ENCODE data around the gene TASP1. TPM values are rescaled to one million over a fixed set of nuclear protein-coding genes. Genes with fewer than 3 reads are reported as not detected.
A peak's percentile ranks its signal among the peaks of the same experiment; 100 is the strongest.

TASP1 gene
- total RNA-seq, 4 donors from 2014 or later = 11.6 to 15.7 (median 13.0) TPM

- intact Hi-C loops (cut with DNase I) = loop anchor here (10.0 kb wide), 1 partner anchor 159 kb away; no protein-coding TSS in a partner anchor
- Histone ChIP-seq H3K4me1 (peaks cover 11 to 48% (median 26%) of the 10 kb centered on the region in 4 donors), H3K27ac (replicated peaks in 1 of 4) (peak overlapping the region in 3 of 4 donors; percentile 18 to 54 (median 27)), H3K4me3 (no peak overlapping the region), H3K36me3 (no peaks in the 10 kb centered on the region), H3K9me3 (peaks cover 0 to 8% (median 0%) of the 10 kb centered on the region in 4 donors), H3K27me3 (no peaks in the 10 kb centered on the region)
- no peak for DNase-seq (ENCODE audit: extremely low spot score)
- TF ChIP-seq POLR2A (IDR thresholded peaks at IDR 0.05; ENCODE audit: low read depth) (no peak), POLR2AphosphoS5 (IDR thresholded peaks at IDR 0.05) (no peak), EP300 (IDR thresholded peaks at IDR 0.05) (no peak)
- TF ChIP-seq, protein P1, sequence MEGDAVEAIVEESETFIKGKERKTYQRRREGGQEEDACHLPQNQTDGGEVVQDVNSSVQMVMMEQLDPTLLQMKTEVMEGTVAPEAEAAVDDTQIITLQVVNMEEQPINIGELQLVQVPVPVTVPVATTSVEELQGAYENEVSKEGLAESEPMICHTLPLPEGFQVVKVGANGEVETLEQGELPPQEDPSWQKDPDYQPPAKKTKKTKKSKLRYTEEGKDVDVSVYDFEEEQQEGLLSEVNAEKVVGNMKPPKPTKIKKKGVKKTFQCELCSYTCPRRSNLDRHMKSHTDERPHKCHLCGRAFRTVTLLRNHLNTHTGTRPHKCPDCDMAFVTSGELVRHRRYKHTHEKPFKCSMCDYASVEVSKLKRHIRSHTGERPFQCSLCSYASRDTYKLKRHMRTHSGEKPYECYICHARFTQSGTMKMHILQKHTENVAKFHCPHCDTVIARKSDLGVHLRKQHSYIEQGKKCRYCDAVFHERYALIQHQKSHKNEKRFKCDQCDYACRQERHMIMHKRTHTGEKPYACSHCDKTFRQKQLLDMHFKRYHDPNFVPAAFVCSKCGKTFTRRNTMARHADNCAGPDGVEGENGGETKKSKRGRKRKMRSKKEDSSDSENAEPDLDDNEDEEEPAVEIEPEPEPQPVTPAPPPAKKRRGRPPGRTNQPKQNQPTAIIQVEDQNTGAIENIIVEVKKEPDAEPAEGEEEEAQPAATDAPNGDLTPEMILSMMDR (IDR thresholded peaks at IDR 0.05) = no peak
Measured at GRCh38 chr20:13494019-13494418, 144.7 kb downstream of the TASP1 start.

- Histone ChIP-seq H3K27ac (replicated peaks in 1 of 4) (peak overlapping the region in 2 of 4 donors; percentile 27 to 54), H3K36me3 (no peaks in the 10 kb centered on the region), H3K9me3 (peaks cover 0 to 8% (median 0%) of the 10 kb centered on the region in 4 donors), H3K4me1 (peaks cover 11 to 48% (median 26%) of the 10 kb centered on the region in 4 donors), H3K27me3 (no peaks in the 10 kb centered on the region), H3K4me3 (no peak overlapping the region)
- WGBS = 76% methylated on average over 2 of the region's 2 CpGs
- TF ChIP-seq POLR2A (IDR thresholded peaks at IDR 0.05; ENCODE audit: low read depth) (no peak), POLR2AphosphoS5 (IDR thresholded peaks at IDR 0.05) (no peak), EP300 (IDR thresholded peaks at IDR 0.05) (no peak)
- TF ChIP-seq, protein P1 (IDR thresholded peaks at IDR 0.05) = no peak
- intact Hi-C loops (cut with DNase I) = loop anchor here (10.0 kb wide), 1 partner anchor 158 kb away; no protein-coding TSS in a partner anchor
- no peak for DNase-seq (ENCODE audit: extremely low spot score)
Measured at GRCh38 chr20:13493143-13493542, 145.6 kb downstream of the TASP1 start.

GRCh38 chr20:13492001-13492481 lies 146.7 kb downstream of the TASP1 start:
- no peak for DNase-seq (ENCODE audit: extremely low spot score)
- no peaks in the 10 kb centered on the region for H3K36me3 ChIP-seq
- 18% methylated on average over 3 of the region's 3 CpGs for WGBS

DNA sequence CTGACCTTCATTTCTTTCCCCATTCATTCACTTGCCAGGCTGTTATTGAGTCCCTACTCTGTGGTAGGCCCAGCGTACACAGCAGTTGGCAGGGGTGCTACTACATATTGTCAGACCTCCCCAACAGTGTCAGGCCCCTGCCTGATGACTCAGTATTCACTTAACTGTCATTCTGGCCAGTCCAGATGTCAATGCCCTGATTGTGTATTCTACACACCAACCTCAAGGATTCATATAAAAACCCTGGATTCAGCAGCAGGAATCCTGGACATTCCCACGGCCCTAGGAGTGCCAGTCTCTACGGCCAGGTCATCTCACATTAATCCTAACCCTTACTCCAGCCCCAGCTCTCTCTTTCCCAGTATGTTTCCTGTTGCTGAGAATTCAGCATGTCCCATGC lies 151.5 kb downstream of the TASP1 start:
- peaks cover 11 to 22% (median 20%) of the 10 kb centered on the region in 4 donors for H3K4me1 ChIP-seq
- H3K27ac ChIP-seq (replicated peaks in 1 of 4) = no peak overlapping the region
- no peak for DNase-seq (ENCODE audit: extremely low spot score)

More at GRCh38 chr20:13492001-13492481, 146.7 kb downstream of the TASP1 start:
- Histone ChIP-seq H3K4me3 (peak overlapping the region in 2 of 4 donors; percentile 7 to 12), H3K4me1 (peaks cover 11 to 48% (median 26%) of the 10 kb centered on the region in 4 donors), H3K27me3 (no peaks in the 10 kb centered on the region), H3K9me3 (no peaks in the 10 kb centered on the region), H3K27ac (replicated peaks in 1 of 4) (peak overlapping the region; percentile 69 to 77 (median 74))
- TF ChIP-seq POLR2AphosphoS5 (IDR thresholded peaks at IDR 0.05) (peak in 1 of 2 donors; percentile 63), EP300 (IDR thresholded peaks at IDR 0.05) (no peak), POLR2A (IDR thresholded peaks at IDR 0.05; ENCODE audit: low read depth) (no peak)
- TF ChIP-seq, protein P1 (IDR thresholded peaks at IDR 0.05) = peak in 1 of 3 experiments; percentile 43
- intact Hi-C loops (cut with DNase I) = loop anchor here (10.0 kb wide), 1 partner anchor 157 kb away; no protein-coding TSS in a partner anchor

More for the DNA sequence above, 151.5 kb downstream of the TASP1 start:
- Histone ChIP-seq H3K36me3 (peaks cover 0 to 10% (median 3%) of the 10 kb centered on the region in 4 donors), H3K4me3 (no peak overlapping the region), H3K9me3 (no peaks in the 10 kb centered on the region), H3K27me3 (no peaks in the 10 kb centered on the region)
- intact Hi-C loops (cut with DNase I) = no loop called here
- TF ChIP-seq, protein P1 (IDR thresholded peaks at IDR 0.05) = no peak
- TF ChIP-seq POLR2AphosphoS5 (IDR thresholded peaks at IDR 0.05) (no peak), POLR2A (IDR thresholded peaks at IDR 0.05; ENCODE audit: low read depth) (no peak), EP300 (IDR thresholded peaks at IDR 0.05) (no peak)
- WGBS = 100% methylated on average over 3 of the region's 3 CpGs

All from esophagus muscularis mucosa (tissue), 4 donors.